CD8-positive, alpha-beta memory T cell (primary cell): Measurements from ENCODE around the gene POU2F3. TPM values are rescaled to one million over a fixed set of nuclear protein-coding genes. Genes with fewer than 3 reads are reported as not detected.
A peak's percentile ranks its signal among the peaks of the same experiment; 100 is the strongest.

ENCODE experiments used
- CTCF ChIA-PET: fragments of 350-600 bp; sonication (Branson Sonifier 250); formaldehyde crosslinking; loops from one replicate; lab custom pipeline; 2021; ENCODE audit warnings: antibody characterized with exemption; lab: Charles Lee
- POLR2A ChIA-PET: fragments of 350-600 bp; sonication (Branson Sonifier 250); formaldehyde crosslinking; loops from one replicate; lab custom pipeline; 2021; ENCODE audit warnings: antibody characterized with exemption; lab: Charles Lee
- DNase-seq, 5 donors: peaks; one replicate each; pipeline versions ENCODE4 v3.0.0 to v3.0.0-alpha.2; 2020 to 2022; ENCODE audit warnings: mixed read lengths in 1 of 5
- H3K27ac ChIP-seq: one replicate; pipeline ENCODE4 v1.7.0; 2013; ENCODE audit warnings: low read depth, mild to moderate bottlenecking, low read length, moderate library complexity
- H3K27me3 ChIP-seq: 2 replicates; pipeline ENCODE4 v1.7.0; 2013; ENCODE audit warnings: low read length, mild to moderate bottlenecking; ENCODE audit not compliant: insufficient read depth, poor library complexity, severe bottlenecking
- H3K36me3 ChIP-seq: 2 replicates; pipeline ENCODE4 v1.7.0; 2013; ENCODE audit warnings: mild to moderate bottlenecking, low read length, moderate library complexity; ENCODE audit not compliant: insufficient read depth
- H3K4me1 ChIP-seq: 2 replicates; pipeline ENCODE4 v1.7.0; 2013; ENCODE audit warnings: mild to moderate bottlenecking, low read length, moderate library complexity; ENCODE audit not compliant: insufficient read depth
- H3K4me3 ChIP-seq: 2 replicates; pipeline ENCODE4 v1.7.0; 2013; ENCODE audit warnings: mild to moderate bottlenecking, low read length
- H3K9me3 ChIP-seq: 2 replicates; pipeline ENCODE4 v1.7.0; 2013; ENCODE audit warnings: mild to moderate bottlenecking, low read length
- H3K27ac Mint-ChIP-seq, 8 donors: one replicate each; pipeline ENCODE4 v1.8.0; 2020 to 2021; ENCODE audit warnings: mixed read lengths in 8 of 8, mild to moderate bottlenecking in 6 of 8, inconsistent platforms in 3 of 8, moderate library complexity in 3 of 8
- H3K27me3 Mint-ChIP-seq, 2 donors: one replicate each; pipeline ENCODE4 v1.8.0; 2020 to 2021; ENCODE audit warnings: mixed read lengths in 2 of 2, mild to moderate bottlenecking in 1 of 2, moderate library complexity in 1 of 2
- H3K36me3 Mint-ChIP-seq, 3 donors: one replicate each; pipeline ENCODE4 v1.8.0; 2020 to 2021; ENCODE audit warnings: mixed read lengths in 3 of 3, inconsistent platforms in 1 of 3, mild to moderate bottlenecking in 1 of 3
- H3K4me1 Mint-ChIP-seq, 3 donors: one replicate each; pipeline ENCODE4 v1.8.0; 2020 to 2021; ENCODE audit warnings: mixed read lengths in 3 of 3, inconsistent platforms in 1 of 3, mild to moderate bottlenecking in 1 of 3
- H3K4me3 Mint-ChIP-seq, 7 donors: one replicate each; pipeline ENCODE4 v1.8.0; 2020 to 2021; ENCODE audit warnings: mixed read lengths in 7 of 7, mild to moderate bottlenecking in 6 of 7, moderate library complexity in 4 of 7, inconsistent platforms in 2 of 7
- H3K9me3 Mint-ChIP-seq, 5 donors: one replicate each; pipeline ENCODE4 v1.8.0; 2020 to 2022; ENCODE audit warnings: mixed read lengths in 5 of 5, mild to moderate bottlenecking in 3 of 5, moderate library complexity in 2 of 5, inconsistent platforms in 1 of 5
- polyA plus RNA-seq: library from polyadenylated mRNA; unstranded; fragments of 300-500 nt; fragmentation: Illumina TruSeq; gene quantifications from one replicate; pipeline ENCODE4 v1.2.3, GENCODE V29; 2021
- total RNA-seq, 2 experiments: library from RNA; stranded (reverse); gene quantifications; one replicate each; pipeline ENCODE4 v1.2.3, GENCODE V29; 2021

Gene POU2F3
- total and polyA plus RNA-seq, 3 experiments from 2014 or later, result not detected

DNA sequence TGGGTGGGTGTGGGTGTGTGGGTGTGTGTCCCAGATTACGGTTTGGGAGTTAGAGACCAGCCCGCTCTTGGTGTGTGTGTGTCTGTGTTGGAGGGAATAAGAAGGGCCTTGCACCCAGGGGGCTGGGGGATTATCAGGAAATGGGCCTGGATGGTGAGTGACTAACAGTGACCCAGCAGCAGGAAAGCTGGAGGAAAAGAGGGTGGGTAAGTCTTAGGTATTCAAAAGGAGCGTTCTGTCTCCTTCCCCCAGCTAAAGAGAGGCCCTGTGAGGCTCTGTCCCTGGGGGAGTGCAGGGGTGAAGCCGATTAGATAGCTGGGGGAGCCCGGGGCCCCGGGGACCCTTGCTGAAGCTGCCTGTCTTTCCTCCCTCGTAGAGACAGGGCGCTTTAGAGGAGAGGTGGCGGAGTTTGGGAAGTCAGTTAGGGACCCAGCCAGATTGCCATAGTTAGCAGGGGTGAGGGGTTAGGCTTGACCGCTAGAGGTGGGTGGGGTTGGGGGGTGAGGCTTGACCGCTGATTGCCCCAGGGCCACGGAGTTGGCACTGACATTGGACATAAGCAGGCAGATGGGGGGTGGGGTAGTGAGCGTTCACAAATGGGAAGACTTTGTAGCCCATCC is 27.6 kb upstream of the POU2F3 start:
- Histone ChIP-seq H3K36me3 (no peaks in the 10 kb centered on the region), H3K27ac (no peak overlapping the region), H3K4me1 (peaks cover 13% of the 10 kb centered on the region), H3K9me3 (no peaks in the 10 kb centered on the region), H3K4me3 (no peak overlapping the region), H3K27me3 (no peaks in the 10 kb centered on the region)
- Mint-ChIP-seq H3K4me3 (peak overlapping the region; percentile 30 to 80 (median 68)), H3K9me3 (peaks cover 0 to 2% (median 0%) of the 10 kb centered on the region in 5 donors), H3K4me1 (peaks cover 12 to 22% (median 15%) of the 10 kb centered on the region in 3 donors), H3K36me3 (peaks cover 0 to 1% (median 0%) of the 10 kb centered on the region in 3 donors), H3K27me3 (peaks cover 15 to 22% of the 10 kb centered on the region in 2 donors), H3K27ac (peak overlapping the region in 1 of 8 donors; percentile 38)
- no peak for DNase-seq
- ChIA-PET CTCF (interaction anchor here (0.6 to 1.7 kb wide), 2 partner anchors 13 to 23 kb away, joined by 3 to 4 read pairs; no protein-coding TSS in a partner anchor), POLR2A (no interaction called here)

DNA sequence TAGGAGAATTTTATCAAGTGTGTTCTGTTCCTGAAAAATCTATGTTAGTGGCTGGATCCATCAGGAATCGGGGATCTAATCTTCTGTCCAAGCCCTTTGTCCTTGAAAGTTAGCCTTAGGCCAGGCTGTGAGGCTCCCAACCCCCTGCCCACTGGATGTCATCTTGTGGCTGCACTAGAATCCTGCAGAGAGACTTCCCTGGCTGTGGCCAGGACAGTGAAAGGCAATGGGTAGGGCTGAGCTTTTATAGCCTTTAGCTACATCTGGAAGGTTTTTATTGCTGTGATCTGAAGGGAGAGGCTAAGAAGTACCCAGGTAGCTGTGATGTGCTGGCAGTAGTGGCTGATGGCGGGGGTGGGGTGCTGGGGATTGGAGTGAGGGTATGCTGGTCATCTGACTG is 27.0 kb upstream of the POU2F3 start:
- peaks cover 13% of the 10 kb centered on the region for H3K4me1 ChIP-seq
- Mint-ChIP-seq H3K9me3 (peaks cover 0 to 2% (median 0%) of the 10 kb centered on the region in 5 donors), H3K4me3 (peak overlapping the region in 5 of 7 donors; percentile 19 to 80 (median 38)), H3K36me3 (peaks cover 0 to 1% (median 0%) of the 10 kb centered on the region in 3 donors), H3K27me3 (peaks cover 9 to 19% of the 10 kb centered on the region in 2 donors), H3K4me1 (peaks cover 12 to 22% (median 15%) of the 10 kb centered on the region in 3 donors), H3K27ac (peak overlapping the region in 1 of 8 donors; percentile 79)
- POLR2A ChIA-PET, result no interaction called here
- CTCF ChIA-PET, result interaction anchor here (1.7 kb wide), 1 partner anchor 12 kb away, joined by 4 read pairs; no protein-coding TSS in a partner anchor
- H3K27me3 ChIP-seq, result no peaks in the 10 kb centered on the region
- H3K4me3 ChIP-seq, result no peak overlapping the region
- DNase-seq, result no peak
- H3K9me3 ChIP-seq, result no peaks in the 10 kb centered on the region
- H3K27ac ChIP-seq, result no peak overlapping the region
- H3K36me3 ChIP-seq, result no peaks in the 10 kb centered on the region

DNA sequence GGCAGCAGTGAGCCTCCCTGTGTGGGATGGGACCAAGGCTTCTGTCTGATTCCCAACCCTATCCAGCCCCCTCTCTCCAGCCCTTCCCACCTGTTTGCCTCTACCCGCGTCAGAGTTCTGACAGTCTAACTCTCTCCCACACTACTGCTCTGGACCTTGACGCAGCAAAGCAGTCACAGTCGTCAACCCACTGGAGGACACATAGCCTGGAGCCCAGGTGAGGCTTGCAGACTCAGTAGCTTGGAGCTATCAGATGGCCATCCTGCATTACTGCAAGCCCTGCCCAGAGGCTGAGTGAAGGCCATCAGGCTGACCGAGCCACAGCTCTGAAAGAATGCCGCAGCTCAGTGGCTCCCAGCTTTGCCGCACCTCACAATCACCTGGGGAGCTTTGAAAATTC is 25.4 kb upstream of the POU2F3 start:
- H3K9me3 Mint-ChIP-seq, result peaks cover 0 to 2% (median 0%) of the 10 kb centered on the region in 5 donors
- peaks cover 12 to 21% (median 14%) of the 10 kb centered on the region in 3 donors for H3K4me1 Mint-ChIP-seq
- POLR2A ChIA-PET, result no interaction called here
- H3K4me3 ChIP-seq, result no peak overlapping the region
- H3K36me3 Mint-ChIP-seq, result peaks cover 0 to 1% (median 0%) of the 10 kb centered on the region in 3 donors
- H3K27ac ChIP-seq, result no peak overlapping the region
- no peaks in the 10 kb centered on the region for H3K27me3 ChIP-seq
- no peak for DNase-seq
- H3K27me3 Mint-ChIP-seq, result peaks cover 0 to 12% of the 10 kb centered on the region in 2 donors
- H3K36me3 ChIP-seq, result no peaks in the 10 kb centered on the region
- H3K4me3 Mint-ChIP-seq, result peak overlapping the region in 1 of 7 donors; percentile 15
- CTCF ChIA-PET, result interaction anchor here (0.9 kb wide), 1 partner anchor 15 kb away, joined by 4 read pairs; no protein-coding TSS in a partner anchor
- H3K9me3 ChIP-seq, result no peaks in the 10 kb centered on the region
- H3K27ac Mint-ChIP-seq, result peak overlapping the region in 1 of 8 donors; percentile 57
- peaks cover 13% of the 10 kb centered on the region for H3K4me1 ChIP-seq

DNA sequence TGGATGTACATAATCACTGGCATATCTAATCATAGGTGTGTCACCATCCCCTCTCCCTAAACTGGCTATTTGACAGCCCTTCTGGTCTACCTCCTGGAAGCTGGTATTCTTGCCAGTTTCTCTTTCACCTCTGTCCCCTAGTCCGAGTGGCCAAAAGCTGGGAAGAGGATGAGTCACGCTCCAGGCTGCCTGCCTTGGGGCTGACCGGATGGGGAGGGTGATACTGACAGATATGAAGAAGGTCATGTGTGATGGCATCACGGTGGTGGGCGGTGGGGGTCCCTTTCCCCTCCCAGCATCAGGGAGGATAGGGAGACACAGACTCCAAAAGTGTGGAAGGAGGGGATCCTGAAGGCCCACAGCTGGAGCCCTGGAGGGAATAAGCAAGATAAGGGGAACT is 24.3 kb upstream of the POU2F3 start:
- DNase-seq, result no peak
- Mint-ChIP-seq H3K27ac (no peak overlapping the region), H3K27me3 (peaks cover 0 to 7% of the 10 kb centered on the region in 2 donors), H3K9me3 (peaks cover 0 to 2% (median 0%) of the 10 kb centered on the region in 5 donors), H3K36me3 (peaks cover 0 to 1% (median 0%) of the 10 kb centered on the region in 3 donors), H3K4me3 (no peak overlapping the region), H3K4me1 (peaks cover 4 to 13% (median 6%) of the 10 kb centered on the region in 3 donors)
- no peaks in the 10 kb centered on the region for H3K27me3 ChIP-seq
- no peak overlapping the region for H3K27ac ChIP-seq
- CTCF ChIA-PET, result interaction anchor here (1.3 kb wide), 1 partner anchor 20 kb away, joined by 3 read pairs; no protein-coding TSS in a partner anchor
- no peaks in the 10 kb centered on the region for H3K36me3 ChIP-seq
- POLR2A ChIA-PET, result no interaction called here
- H3K4me3 ChIP-seq, result no peak overlapping the region
- H3K4me1 ChIP-seq, result peaks cover 6% of the 10 kb centered on the region
- no peaks in the 10 kb centered on the region for H3K9me3 ChIP-seq

DNA sequence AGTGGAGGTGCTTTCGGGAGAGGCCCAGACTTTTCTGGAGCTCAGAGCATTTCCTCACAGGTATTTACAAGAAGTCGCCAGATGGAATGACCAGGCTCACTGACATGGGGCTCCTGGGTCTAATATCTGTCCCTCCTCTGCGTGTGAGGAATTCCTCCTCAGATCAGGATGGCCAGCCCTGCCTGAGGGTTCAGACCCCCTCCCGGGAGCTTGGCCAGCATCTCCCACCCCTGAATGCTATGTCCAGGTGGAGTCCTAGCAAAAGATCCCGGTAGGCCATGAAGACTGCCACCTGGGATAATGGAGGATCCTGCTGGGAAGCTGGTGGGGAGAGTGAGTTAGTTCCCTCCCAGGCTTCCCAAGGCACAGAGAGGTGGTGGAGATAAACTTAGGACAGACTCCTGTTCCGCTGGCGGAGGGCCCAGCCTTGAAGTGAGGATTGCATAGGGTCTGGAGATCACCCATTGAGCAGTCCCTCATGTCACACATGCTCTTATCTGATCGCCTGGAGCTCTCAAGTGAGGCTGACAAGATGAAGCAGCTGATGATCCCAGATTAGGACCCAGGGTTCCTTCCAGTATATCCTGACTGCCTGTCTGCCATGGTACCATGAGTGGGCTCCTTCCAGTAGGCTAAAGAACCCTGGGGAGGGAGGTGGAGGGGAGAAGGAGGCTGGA is 23.4 kb upstream of the POU2F3 start:
- Histone ChIP-seq H3K4me1 (peaks cover 3% of the 10 kb centered on the region), H3K9me3 (no peaks in the 10 kb centered on the region), H3K27me3 (no peaks in the 10 kb centered on the region), H3K4me3 (no peak overlapping the region), H3K27ac (no peak overlapping the region), H3K36me3 (no peaks in the 10 kb centered on the region)
- ChIA-PET CTCF (interaction anchor here (1.3 kb wide), 1 partner anchor 19 kb away, joined by 3 read pairs; no protein-coding TSS in a partner anchor), POLR2A (no interaction called here)
- Mint-ChIP-seq H3K4me3 (no peak overlapping the region), H3K27me3 (peaks cover 0 to 8% of the 10 kb centered on the region in 2 donors), H3K27ac (no peak overlapping the region), H3K9me3 (peaks cover 0 to 2% (median 0%) of the 10 kb centered on the region in 5 donors), H3K4me1 (peaks cover 3 to 10% (median 5%) of the 10 kb centered on the region in 3 donors), H3K36me3 (peaks cover 0 to under 1% (median 0%) of the 10 kb centered on the region in 3 donors)
- DNase-seq, result no peak

DNA sequence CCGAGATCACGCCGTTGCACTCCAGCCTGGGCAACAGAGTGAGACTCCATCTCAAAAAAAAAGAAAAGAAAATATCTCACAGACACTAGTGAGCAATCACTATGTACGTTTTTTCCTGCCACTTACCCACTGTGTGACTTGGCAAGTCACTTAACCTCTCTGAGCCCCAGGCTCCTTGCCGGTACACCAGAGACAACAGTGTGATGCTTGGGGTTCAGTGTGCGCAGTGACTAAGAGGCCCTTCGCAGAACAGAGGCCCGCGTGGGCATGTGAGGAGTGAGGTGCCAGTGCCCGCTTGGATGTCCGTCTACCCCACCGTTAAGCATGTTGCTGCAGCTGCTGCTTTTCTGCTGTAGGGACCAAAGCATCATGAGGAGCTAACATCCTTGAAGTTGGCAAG is 22.4 kb upstream of the POU2F3 start:
- Mint-ChIP-seq H3K4me3 (no peak overlapping the region), H3K27me3 (peaks cover 0 to 6% of the 10 kb centered on the region in 2 donors), H3K27ac (no peak overlapping the region), H3K4me1 (peaks cover 0 to 4% (median 0%) of the 10 kb centered on the region in 3 donors), H3K36me3 (no peaks in the 10 kb centered on the region), H3K9me3 (peaks cover 0 to 2% (median 0%) of the 10 kb centered on the region in 5 donors)
- Histone ChIP-seq H3K4me3 (no peak overlapping the region), H3K9me3 (no peaks in the 10 kb centered on the region), H3K4me1 (no peaks in the 10 kb centered on the region), H3K27me3 (no peaks in the 10 kb centered on the region), H3K36me3 (no peaks in the 10 kb centered on the region), H3K27ac (no peak overlapping the region)
- CTCF ChIA-PET, result no interaction called here
- POLR2A ChIA-PET, result no interaction called here
- DNase-seq, result no peak

DNA sequence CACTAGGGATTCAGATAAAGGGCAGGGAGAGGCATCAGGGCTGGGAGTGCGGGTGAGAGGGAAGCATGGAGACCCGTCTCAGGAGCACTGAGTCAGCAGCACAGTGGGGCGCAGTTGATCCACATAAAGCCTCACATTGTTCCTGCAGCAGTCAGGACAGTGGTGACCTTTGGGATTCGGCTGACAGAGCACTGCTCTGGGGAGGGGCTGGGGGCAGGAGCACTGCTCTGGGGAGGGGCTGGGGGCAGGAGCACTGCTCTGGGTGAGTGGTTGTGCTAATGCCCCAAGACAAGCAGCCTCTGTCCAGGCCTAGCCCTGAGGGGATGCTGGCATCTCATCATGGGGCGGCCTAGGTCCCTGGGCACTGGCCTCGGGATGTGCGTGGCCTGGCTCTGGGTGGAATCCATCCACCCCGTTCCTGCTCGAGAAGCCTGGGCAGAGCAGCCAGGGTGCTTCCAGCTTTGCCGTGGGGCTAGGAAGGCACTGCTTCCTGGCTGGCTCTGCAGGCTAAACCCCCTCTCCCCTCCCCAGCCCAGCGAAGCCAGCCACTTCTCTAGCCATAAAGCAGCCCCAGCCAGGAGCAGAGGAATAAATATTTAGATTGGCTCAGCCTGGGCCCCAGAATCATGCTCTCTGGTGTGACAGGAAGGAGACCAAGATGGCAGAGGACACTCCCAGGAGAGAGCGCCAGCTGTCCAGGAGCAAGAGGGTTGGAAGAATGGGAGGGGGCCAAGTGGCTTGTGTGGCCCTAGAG is 21.8 kb upstream of the POU2F3 start:
- H3K4me1 Mint-ChIP-seq, result peaks cover 0 to 1% (median 0%) of the 10 kb centered on the region in 3 donors
- no peak overlapping the region for H3K27ac Mint-ChIP-seq
- Histone ChIP-seq H3K9me3 (no peaks in the 10 kb centered on the region), H3K4me1 (no peaks in the 10 kb centered on the region), H3K36me3 (no peaks in the 10 kb centered on the region), H3K27me3 (no peaks in the 10 kb centered on the region), H3K27ac (no peak overlapping the region), H3K4me3 (no peak overlapping the region)
- no peak for DNase-seq
- no peaks in the 10 kb centered on the region for H3K36me3 Mint-ChIP-seq
- POLR2A ChIA-PET, result no interaction called here
- peaks cover 0 to 2% (median 0%) of the 10 kb centered on the region in 5 donors for H3K9me3 Mint-ChIP-seq
- H3K4me3 Mint-ChIP-seq, result no peak overlapping the region
- peaks cover 0 to 6% of the 10 kb centered on the region in 2 donors for H3K27me3 Mint-ChIP-seq
- CTCF ChIA-PET, result no interaction called here
